ENCODE measurements around the gene HSPB2.

DNA sequence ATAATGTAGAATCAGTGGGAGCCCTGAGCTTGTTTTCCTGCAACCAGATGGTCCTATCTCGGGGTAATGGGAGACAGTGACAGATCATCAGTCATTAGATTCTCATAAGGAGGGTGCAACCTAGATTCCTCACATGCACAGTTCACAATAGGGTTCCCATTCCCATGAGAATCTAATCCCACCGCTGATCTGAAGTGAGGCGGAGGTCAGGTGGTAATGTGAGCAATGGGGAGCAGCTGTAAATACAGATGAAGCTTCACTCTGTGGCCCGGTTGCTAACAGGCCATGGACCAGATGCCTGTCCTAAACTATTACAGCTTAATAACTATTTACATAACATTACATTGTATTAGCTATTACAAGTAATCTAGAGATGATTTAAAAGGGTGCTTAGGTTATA, 41.6 kb downstream of the HSPB2 start:
- TF ChIP-seq POLR2A (IDR thresholded peaks at IDR 0.05; ENCODE audit: control extremely low read depth in 1 of 2, low read depth in 2 of 2, low read length in 2 of 2) (no peak), CREB1 (IDR thresholded peaks at IDR 0.05) (no peak), CEBPB (IDR thresholded peaks at IDR 0.05; ENCODE audit: low read depth, low read length) (no peak), SIN3A (conservative IDR thresholded peaks at IDR 0.05 in 1 of 2, IDR thresholded peaks at IDR 0.05 in 1 of 2; ENCODE audit: low read depth in 1 of 2, low read length in 2 of 2) (no peak), SP1 (IDR thresholded peaks at IDR 0.05; ENCODE audit: low read depth, low read length) (no peak), CBX5 (IDR thresholded peaks at IDR 0.05; ENCODE audit: low read depth, low read length) (no peak), TCF12 (IDR thresholded peaks at IDR 0.05; ENCODE audit: low read depth, low read length) (no peak), MAFK (IDR thresholded peaks at IDR 0.05; ENCODE audit: low read depth, low read length) (no peak), POLR2AphosphoS5 (IDR thresholded peaks at IDR 0.05; ENCODE audit: low read depth, low read length) (no peak), EGR1 (IDR thresholded peaks at IDR 0.05; ENCODE audit: borderline replicate concordance, low read depth, low read length) (no peak), BCL11A (IDR thresholded peaks at IDR 0.05; ENCODE audit: low read depth in 2 of 2, low read length in 2 of 2) (no peak), CHD1 (IDR thresholded peaks at IDR 0.05; ENCODE audit: low read depth, low read length) (no peak)
- TF ChIP-seq, protein P1, sequence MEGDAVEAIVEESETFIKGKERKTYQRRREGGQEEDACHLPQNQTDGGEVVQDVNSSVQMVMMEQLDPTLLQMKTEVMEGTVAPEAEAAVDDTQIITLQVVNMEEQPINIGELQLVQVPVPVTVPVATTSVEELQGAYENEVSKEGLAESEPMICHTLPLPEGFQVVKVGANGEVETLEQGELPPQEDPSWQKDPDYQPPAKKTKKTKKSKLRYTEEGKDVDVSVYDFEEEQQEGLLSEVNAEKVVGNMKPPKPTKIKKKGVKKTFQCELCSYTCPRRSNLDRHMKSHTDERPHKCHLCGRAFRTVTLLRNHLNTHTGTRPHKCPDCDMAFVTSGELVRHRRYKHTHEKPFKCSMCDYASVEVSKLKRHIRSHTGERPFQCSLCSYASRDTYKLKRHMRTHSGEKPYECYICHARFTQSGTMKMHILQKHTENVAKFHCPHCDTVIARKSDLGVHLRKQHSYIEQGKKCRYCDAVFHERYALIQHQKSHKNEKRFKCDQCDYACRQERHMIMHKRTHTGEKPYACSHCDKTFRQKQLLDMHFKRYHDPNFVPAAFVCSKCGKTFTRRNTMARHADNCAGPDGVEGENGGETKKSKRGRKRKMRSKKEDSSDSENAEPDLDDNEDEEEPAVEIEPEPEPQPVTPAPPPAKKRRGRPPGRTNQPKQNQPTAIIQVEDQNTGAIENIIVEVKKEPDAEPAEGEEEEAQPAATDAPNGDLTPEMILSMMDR (IDR thresholded peaks at IDR 0.05; ENCODE audit: control extremely low read depth in 1 of 3, insufficient read depth in 1 of 3, low read depth in 1 of 3, low read length in 3 of 3) = no peak
- TF ChIP-seq, protein P2, sequence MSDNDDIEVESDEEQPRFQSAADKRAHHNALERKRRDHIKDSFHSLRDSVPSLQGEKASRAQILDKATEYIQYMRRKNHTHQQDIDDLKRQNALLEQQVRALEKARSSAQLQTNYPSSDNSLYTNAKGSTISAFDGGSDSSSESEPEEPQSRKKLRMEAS (IDR thresholded peaks at IDR 0.05) = no peak
